GM23338 (cell line): ENCODE results near the gene KLHL18. TPM values are rescaled to one million over a fixed set of nuclear protein-coding genes. Genes with fewer than 3 reads are reported as not detected.

Source experiments
- ATAC-seq: fragments of 200-7000 bp; cut with Tn5 transposase; 3 replicates; pipeline ENCODE4 v1.9.1; 2020
- DNase-seq: peaks from one replicate; pipeline ENCODE4 v3.0.0-alpha.2; 2015; ENCODE audit warnings: low spot score
- H2AFZ ChIP-seq: fragments of 200-600 bp; sonication (generic); 2 replicates; pipeline ENCODE4 v1.8.0; 2016; ENCODE audit warnings: antibody characterized with exemption, mild to moderate bottlenecking, moderate library complexity
- H3F3A ChIP-seq: fragments of 200-600 bp; sonication (generic); replicated peaks from 2 replicates; pipeline ENCODE4 v1.8.0; 2017; ENCODE audit warnings: antibody characterized with exemption, mixed run types, low read depth
- H3K27ac ChIP-seq: fragments of 200-600 bp; sonication (generic); 2 replicates; pipeline ENCODE4 v1.6.1; 2016; ENCODE audit warnings: low read depth
- H3K27me3 ChIP-seq: fragments of 200-600 bp; sonication (generic); 2 replicates; pipeline ENCODE4 v1.8.0; 2016; ENCODE audit warnings: mild to moderate bottlenecking, mixed run types, moderate library complexity; ENCODE audit not compliant: insufficient read depth
- H3K36me3 ChIP-seq: fragments of 200-600 bp; sonication (generic); 2 replicates; pipeline ENCODE4 v1.8.0; 2016; ENCODE audit warnings: mild to moderate bottlenecking; ENCODE audit not compliant: insufficient read depth
- H3K4me1 ChIP-seq: fragments of 200-600 bp; sonication (generic); 2 replicates; pipeline ENCODE4 v1.8.0; 2016; ENCODE audit warnings: mild to moderate bottlenecking, moderate library complexity; ENCODE audit not compliant: insufficient read depth
- H3K4me2 ChIP-seq: fragments of 200-600 bp; sonication (generic); 2 replicates; pipeline ENCODE4 v1.7.1; 2017; ENCODE audit warnings: mixed run types
- H3K4me3 ChIP-seq: fragments of 200-600 bp; sonication (generic); 2 replicates; pipeline ENCODE4 v1.6.1; 2016; ENCODE audit warnings: mixed run types
- H3K79me2 ChIP-seq: fragments of 200-600 bp; sonication (generic); replicated peaks from 2 replicates; pipeline ENCODE4 v1.8.0; 2017; ENCODE audit warnings: mild to moderate bottlenecking; ENCODE audit not compliant: insufficient read depth
- H3K9me2 ChIP-seq: fragments of 200-600 bp; sonication (generic); 2 replicates; pipeline ENCODE4 v1.8.0; 2017; ENCODE audit not compliant: insufficient read depth
- H4K20me1 ChIP-seq: fragments of 200-600 bp; sonication (generic); replicated peaks from 2 replicates; pipeline ENCODE4 v1.8.0; 2017; ENCODE audit warnings: mild to moderate bottlenecking; ENCODE audit not compliant: insufficient read depth
- H3K27ac Mint-ChIP-seq: 2 replicates; pipeline ENCODE4 v1.8.0; 2020; ENCODE audit warnings: inconsistent platforms, mild to moderate bottlenecking, moderate library complexity, mixed read lengths
- H3K27me3 Mint-ChIP-seq: 3 replicates; pipeline ENCODE4 v1.8.0; 2022; ENCODE audit warnings: low read depth, mild to moderate bottlenecking, moderate library complexity, mixed read lengths, inconsistent platforms; ENCODE audit not compliant: insufficient read depth, poor library complexity
- H3K36me3 Mint-ChIP-seq: 3 replicates; pipeline ENCODE4 v1.8.0; 2021; ENCODE audit warnings: low read depth, mild to moderate bottlenecking, inconsistent platforms, moderate library complexity, mixed read lengths
- H3K4me1 Mint-ChIP-seq: 3 replicates; pipeline ENCODE4 v1.8.0; 2020; ENCODE audit warnings: mild to moderate bottlenecking, inconsistent platforms, mixed read lengths
- H3K4me3 Mint-ChIP-seq: 3 replicates; pipeline ENCODE4 v1.8.0; 2021; ENCODE audit warnings: moderate library complexity, mild to moderate bottlenecking, inconsistent platforms, mixed read lengths
- H3K9me3 Mint-ChIP-seq: 3 replicates; pipeline ENCODE4 v1.8.0; 2020; ENCODE audit warnings: moderate library complexity, mild to moderate bottlenecking, inconsistent platforms, mixed read lengths
- CREB1 ChIP-seq: fragments of 250-450 bp; sonication (Bioruptor Pico); IDR thresholded peaks from 2 replicates; pipeline ENCODE4 v1.5.0; 2020; ENCODE audit warnings: low read depth, mild to moderate bottlenecking, moderate library complexity
- EZH2 ChIP-seq: fragments of 200-600 bp; sonication (generic); IDR thresholded peaks from one replicate; pipeline ENCODE4 v1.8.0; 2017; ENCODE audit warnings: antibody characterized with exemption, mild to moderate bottlenecking, low read depth; ENCODE audit not compliant: unreplicated experiment
- EZH2phosphoT487 ChIP-seq: fragments of 200-600 bp; sonication (generic); IDR thresholded peaks from one replicate; pipeline ENCODE4 v1.8.1; 2018; ENCODE audit warnings: antibody characterized with exemption; ENCODE audit not compliant: unreplicated experiment
- JUNB ChIP-seq: IDR thresholded peaks from one replicate; pipeline ENCODE4 v1.6.1; 2016; ENCODE audit warnings: antibody characterized with exemption; ENCODE audit not compliant: unreplicated experiment
- POLR2AphosphoS5 ChIP-seq: IDR thresholded peaks from 2 replicates; pipeline ENCODE4 v1.6.1; 2016; ENCODE audit warnings: antibody characterized with exemption, low read depth
- STAT1 ChIP-seq: IDR thresholded peaks from one replicate; pipeline ENCODE4 v1.6.1; 2016; ENCODE audit warnings: antibody characterized with exemption; ENCODE audit not compliant: unreplicated experiment
- ZNF114 ChIP-seq: fragments of 250-450 bp; sonication (Bioruptor Pico); IDR thresholded peaks from 2 replicates; pipeline ENCODE4 v1.5.0; 2020; ENCODE audit warnings: mild to moderate bottlenecking, moderate library complexity
- ZNF331 ChIP-seq: fragments of 250-450 bp; sonication (Bioruptor Pico); IDR thresholded peaks from 2 replicates; pipeline ENCODE4 v1.5.0; 2020; ENCODE audit warnings: low read depth, mild to moderate bottlenecking, moderate library complexity
- polyA plus RNA-seq: library from polyadenylated mRNA; unstranded; fragments of >200 nt; fragmentation: Nextera tagmentation; extraction: Ambion mirVana; gene quantifications from 2 replicates; pipeline ENCODE4 v1.2.1, GENCODE V29; 2016
- total RNA-seq: library from RNA; depleted of rRNA; stranded (reverse); fragments of >200 nt; shearing (Covaris generic); gene quantifications from 2 replicates; pipeline ENCODE4 v1.2.3, GENCODE V29; 2014
- TF ChIP-seq, protein P1 (sequence below), 2 experiments: fragments of 200-600 bp in 1 of 2; sonication (generic) in 1 of 2; conservative IDR thresholded peaks; 2 replicates each; pipeline versions ENCODE4 v1.5.1 to v1.6.1; 2016 to 2017; ENCODE audit warnings: antibody characterized with exemption in 2 of 2, low read depth in 2 of 2, mild to moderate bottlenecking in 2 of 2, moderate library complexity in 1 of 2
- TF ChIP-seq, protein P2 (sequence below): IDR thresholded peaks from one replicate; pipeline ENCODE4 v1.6.1; 2018; ENCODE audit warnings: antibody characterized with exemption; ENCODE audit not compliant: unreplicated experiment
- TF ChIP-seq, protein P3 (sequence below): fragments of 250-450 bp; sonication (Bioruptor Pico); IDR thresholded peaks from 2 replicates; pipeline ENCODE4 v1.5.0; 2020; ENCODE audit warnings: mild to moderate bottlenecking, moderate library complexity
- TF ChIP-seq, protein P4 (sequence below): IDR thresholded peaks from 2 replicates; pipeline ENCODE4 v1.6.1; 2016; ENCODE audit warnings: antibody characterized with exemption

KLHL18 gene
- total and polyA plus RNA-seq, 2 experiments from 2014 or later: 11.3 to 18.1 TPM

DNA sequence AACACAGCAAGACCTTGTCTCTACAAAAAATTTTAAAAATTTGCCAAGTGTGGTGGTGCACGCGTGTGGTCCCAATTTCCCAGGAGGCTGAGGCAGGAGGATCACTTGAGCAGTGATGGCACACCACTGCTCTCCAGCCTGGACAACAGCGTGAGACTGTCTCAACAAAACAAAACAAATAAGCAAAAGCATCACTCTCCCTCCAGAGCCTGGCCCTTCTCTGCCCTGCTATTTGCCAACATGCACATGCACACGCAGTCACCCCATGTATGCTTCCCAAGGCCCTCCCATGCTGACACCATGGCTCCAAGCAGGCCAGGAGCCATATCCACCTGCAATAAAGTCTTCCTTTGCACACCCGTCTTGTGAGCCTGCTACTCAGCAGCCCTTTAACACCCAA is 2.2 kb upstream of the KLHL18 start:
- Histone ChIP-seq H3K27me3 (no peaks in the 10 kb centered on the region), H3K36me3 (no peaks in the 10 kb centered on the region), H3K27ac (no peak overlapping the region), H3K4me1 (peaks cover 5% of the 10 kb centered on the region; the same call in 1 of the 2 replicates), H3K79me2 (peaks cover 30% of the 10 kb centered on the region), H3K4me3 (no peak overlapping the region), H3K4me2 (no peak overlapping the region), H3F3A (0 out of 2 replicates have a peak, but pooled peaks cover 10% of the 10 kb centered on the region), H3K9me2 (no peaks in the 10 kb centered on the region), H4K20me1 (peaks cover 7% of the 10 kb centered on the region; the same call in 1 of the 2 replicates), H2AFZ (no peak overlapping the region)
- H3K27ac Mint-ChIP-seq: no peak overlapping the region
- no peak for ATAC-seq
- peaks cover 8% of the 10 kb centered on the region; the same call in 2 of the 3 replicates for H3K4me1 Mint-ChIP-seq
- no peak overlapping the region; the same call in 2 of the 3 replicates for H3K4me3 Mint-ChIP-seq
- peaks cover 13% of the 10 kb centered on the region for H3K27me3 Mint-ChIP-seq
- H3K9me3 Mint-ChIP-seq: no peaks in the 10 kb centered on the region; the same call in 2 of the 3 replicates
- TF ChIP-seq POLR2AphosphoS5 (no peak), CREB1 (CRISPR knock-in tag) (no peak), STAT1 (no peak), ZNF331 (CRISPR knock-in tag) (no peak), ZNF114 (CRISPR knock-in tag) (no peak), EZH2 (no peak), JUNB (no peak), EZH2phosphoT487 (no peak)
- TF ChIP-seq, protein P1, sequence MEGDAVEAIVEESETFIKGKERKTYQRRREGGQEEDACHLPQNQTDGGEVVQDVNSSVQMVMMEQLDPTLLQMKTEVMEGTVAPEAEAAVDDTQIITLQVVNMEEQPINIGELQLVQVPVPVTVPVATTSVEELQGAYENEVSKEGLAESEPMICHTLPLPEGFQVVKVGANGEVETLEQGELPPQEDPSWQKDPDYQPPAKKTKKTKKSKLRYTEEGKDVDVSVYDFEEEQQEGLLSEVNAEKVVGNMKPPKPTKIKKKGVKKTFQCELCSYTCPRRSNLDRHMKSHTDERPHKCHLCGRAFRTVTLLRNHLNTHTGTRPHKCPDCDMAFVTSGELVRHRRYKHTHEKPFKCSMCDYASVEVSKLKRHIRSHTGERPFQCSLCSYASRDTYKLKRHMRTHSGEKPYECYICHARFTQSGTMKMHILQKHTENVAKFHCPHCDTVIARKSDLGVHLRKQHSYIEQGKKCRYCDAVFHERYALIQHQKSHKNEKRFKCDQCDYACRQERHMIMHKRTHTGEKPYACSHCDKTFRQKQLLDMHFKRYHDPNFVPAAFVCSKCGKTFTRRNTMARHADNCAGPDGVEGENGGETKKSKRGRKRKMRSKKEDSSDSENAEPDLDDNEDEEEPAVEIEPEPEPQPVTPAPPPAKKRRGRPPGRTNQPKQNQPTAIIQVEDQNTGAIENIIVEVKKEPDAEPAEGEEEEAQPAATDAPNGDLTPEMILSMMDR (conservative IDR thresholded peaks at IDR 0.05; ENCODE audit: low read depth in 2 of 2): no peak
- TF ChIP-seq, protein P2, sequence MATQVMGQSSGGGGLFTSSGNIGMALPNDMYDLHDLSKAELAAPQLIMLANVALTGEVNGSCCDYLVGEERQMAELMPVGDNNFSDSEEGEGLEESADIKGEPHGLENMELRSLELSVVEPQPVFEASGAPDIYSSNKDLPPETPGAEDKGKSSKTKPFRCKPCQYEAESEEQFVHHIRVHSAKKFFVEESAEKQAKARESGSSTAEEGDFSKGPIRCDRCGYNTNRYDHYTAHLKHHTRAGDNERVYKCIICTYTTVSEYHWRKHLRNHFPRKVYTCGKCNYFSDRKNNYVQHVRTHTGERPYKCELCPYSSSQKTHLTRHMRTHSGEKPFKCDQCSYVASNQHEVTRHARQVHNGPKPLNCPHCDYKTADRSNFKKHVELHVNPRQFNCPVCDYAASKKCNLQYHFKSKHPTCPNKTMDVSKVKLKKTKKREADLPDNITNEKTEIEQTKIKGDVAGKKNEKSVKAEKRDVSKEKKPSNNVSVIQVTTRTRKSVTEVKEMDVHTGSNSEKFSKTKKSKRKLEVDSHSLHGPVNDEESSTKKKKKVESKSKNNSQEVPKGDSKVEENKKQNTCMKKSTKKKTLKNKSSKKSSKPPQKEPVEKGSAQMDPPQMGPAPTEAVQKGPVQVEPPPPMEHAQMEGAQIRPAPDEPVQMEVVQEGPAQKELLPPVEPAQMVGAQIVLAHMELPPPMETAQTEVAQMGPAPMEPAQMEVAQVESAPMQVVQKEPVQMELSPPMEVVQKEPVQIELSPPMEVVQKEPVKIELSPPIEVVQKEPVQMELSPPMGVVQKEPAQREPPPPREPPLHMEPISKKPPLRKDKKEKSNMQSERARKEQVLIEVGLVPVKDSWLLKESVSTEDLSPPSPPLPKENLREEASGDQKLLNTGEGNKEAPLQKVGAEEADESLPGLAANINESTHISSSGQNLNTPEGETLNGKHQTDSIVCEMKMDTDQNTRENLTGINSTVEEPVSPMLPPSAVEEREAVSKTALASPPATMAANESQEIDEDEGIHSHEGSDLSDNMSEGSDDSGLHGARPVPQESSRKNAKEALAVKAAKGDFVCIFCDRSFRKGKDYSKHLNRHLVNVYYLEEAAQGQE: no peak
- TF ChIP-seq, protein P3, sequence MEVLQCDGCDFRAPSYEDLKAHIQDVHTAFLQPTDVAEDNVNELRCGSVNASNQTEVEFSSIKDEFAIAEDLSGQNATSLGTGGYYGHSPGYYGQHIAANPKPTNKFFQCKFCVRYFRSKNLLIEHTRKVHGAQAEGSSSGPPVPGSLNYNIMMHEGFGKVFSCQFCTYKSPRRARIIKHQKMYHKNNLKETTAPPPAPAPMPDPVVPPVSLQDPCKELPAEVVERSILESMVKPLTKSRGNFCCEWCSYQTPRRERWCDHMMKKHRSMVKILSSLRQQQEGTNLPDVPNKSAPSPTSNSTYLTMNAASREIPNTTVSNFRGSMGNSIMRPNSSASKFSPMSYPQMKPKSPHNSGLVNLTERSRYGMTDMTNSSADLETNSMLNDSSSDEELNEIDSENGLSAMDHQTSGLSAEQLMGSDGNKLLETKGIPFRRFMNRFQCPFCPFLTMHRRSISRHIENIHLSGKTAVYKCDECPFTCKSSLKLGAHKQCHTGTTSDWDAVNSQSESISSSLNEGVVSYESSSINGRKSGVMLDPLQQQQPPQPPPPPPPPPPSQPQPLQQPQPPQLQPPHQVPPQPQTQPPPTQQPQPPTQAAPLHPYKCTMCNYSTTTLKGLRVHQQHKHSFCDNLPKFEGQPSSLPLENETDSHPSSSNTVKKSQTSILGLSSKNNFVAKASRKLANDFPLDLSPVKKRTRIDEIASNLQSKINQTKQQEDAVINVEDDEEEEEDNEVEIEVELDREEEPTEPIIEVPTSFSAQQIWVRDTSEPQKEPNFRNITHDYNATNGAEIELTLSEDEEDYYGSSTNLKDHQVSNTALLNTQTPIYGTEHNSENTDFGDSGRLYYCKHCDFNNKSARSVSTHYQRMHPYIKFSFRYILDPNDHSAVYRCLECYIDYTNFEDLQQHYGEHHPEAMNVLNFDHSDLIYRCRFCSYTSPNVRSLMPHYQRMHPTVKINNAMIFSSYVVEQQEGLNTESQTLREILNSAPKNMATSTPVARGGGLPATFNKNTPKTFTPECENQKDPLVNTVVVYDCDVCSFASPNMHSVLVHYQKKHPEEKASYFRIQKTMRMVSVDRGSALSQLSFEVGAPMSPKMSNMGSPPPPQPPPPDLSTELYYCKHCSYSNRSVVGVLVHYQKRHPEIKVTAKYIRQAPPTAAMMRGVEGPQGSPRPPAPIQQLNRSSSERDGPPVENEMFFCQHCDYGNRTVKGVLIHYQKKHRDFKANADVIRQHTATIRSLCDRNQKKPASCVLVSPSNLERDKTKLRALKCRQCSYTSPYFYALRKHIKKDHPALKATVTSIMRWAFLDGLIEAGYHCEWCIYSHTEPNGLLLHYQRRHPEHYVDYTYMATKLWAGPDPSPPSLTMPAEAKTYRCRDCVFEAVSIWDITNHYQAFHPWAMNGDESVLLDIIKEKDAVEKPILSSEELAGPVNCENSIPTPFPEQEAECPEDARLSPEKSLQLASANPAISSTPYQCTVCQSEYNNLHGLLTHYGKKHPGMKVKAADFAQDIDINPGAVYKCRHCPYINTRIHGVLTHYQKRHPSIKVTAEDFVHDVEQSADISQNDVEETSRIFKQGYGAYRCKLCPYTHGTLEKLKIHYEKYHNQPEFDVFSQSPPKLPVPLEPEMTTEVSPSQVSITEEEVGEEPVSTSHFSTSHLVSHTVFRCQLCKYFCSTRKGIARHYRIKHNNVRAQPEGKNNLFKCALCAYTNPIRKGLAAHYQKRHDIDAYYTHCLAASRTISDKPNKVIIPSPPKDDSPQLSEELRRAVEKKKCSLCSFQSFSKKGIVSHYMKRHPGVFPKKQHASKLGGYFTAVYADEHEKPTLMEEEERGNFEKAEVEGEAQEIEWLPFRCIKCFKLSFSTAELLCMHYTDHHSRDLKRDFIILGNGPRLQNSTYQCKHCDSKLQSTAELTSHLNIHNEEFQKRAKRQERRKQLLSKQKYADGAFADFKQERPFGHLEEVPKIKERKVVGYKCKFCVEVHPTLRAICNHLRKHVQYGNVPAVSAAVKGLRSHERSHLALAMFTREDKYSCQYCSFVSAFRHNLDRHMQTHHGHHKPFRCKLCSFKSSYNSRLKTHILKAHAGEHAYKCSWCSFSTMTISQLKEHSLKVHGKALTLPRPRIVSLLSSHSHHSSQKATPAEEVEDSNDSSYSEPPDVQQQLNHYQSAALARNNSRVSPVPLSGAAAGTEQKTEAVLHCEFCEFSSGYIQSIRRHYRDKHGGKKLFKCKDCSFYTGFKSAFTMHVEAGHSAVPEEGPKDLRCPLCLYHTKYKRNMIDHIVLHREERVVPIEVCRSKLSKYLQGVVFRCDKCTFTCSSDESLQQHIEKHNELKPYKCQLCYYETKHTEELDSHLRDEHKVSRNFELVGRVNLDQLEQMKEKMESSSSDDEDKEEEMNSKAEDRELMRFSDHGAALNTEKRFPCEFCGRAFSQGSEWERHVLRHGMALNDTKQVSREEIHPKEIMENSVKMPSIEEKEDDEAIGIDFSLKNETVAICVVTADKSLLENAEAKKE (CRISPR knock-in tag): no peak
- TF ChIP-seq, protein P4, sequence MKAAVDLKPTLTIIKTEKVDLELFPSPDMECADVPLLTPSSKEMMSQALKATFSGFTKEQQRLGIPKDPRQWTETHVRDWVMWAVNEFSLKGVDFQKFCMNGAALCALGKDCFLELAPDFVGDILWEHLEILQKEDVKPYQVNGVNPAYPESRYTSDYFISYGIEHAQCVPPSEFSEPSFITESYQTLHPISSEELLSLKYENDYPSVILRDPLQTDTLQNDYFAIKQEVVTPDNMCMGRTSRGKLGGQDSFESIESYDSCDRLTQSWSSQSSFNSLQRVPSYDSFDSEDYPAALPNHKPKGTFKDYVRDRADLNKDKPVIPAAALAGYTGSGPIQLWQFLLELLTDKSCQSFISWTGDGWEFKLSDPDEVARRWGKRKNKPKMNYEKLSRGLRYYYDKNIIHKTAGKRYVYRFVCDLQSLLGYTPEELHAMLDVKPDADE: no peak
- H3K36me3 Mint-ChIP-seq: peaks cover 3% of the 10 kb centered on the region
- no peak for DNase-seq
